Activated CD4-positive, alpha-beta T cell treated with anti-CD3 and anti-CD28 coated beads for 36 hours (primary cell): ENCODE data around the gene BMP2. TPM values are rescaled to one million over a fixed set of nuclear protein-coding genes. Genes with fewer than 3 reads are reported as not detected.

ENCODE experiments used
- ATAC-seq: fragments of 200-7000 bp; cut with Tn5 transposase; one replicate; pipeline ENCODE4 v1.10.0; 2021; ENCODE audit warnings: mild to moderate bottlenecking, moderate library complexity
- CTCF ChIA-PET: fragments of 350-600 bp; sonication (Branson Sonifier 250); formaldehyde crosslinking; loops from one replicate; lab custom pipeline; 2021; ENCODE audit warnings: antibody characterized with exemption; lab: Charles Lee
- POLR2A ChIA-PET: fragments of 350-600 bp; sonication (Branson Sonifier 250); formaldehyde crosslinking; loops from one replicate; lab custom pipeline; 2021; ENCODE audit warnings: antibody characterized with exemption, inconsistent platforms; lab: Charles Lee
- DNase-seq: peaks from one replicate; pipeline ENCODE4 v3.0.0-alpha.2; 2020
- H3K27ac Mint-ChIP-seq: one replicate; pipeline ENCODE4 v1.8.0; 2021; ENCODE audit warnings: mixed read lengths
- H3K27me3 Mint-ChIP-seq: one replicate; pipeline ENCODE4 v1.8.0; 2021; ENCODE audit warnings: mixed read lengths
- H3K36me3 Mint-ChIP-seq: one replicate; pipeline ENCODE4 v1.8.0; 2021; ENCODE audit warnings: low read depth, mixed read lengths
- H3K4me1 Mint-ChIP-seq: one replicate; pipeline ENCODE4 v1.8.0; 2021; ENCODE audit warnings: mixed read lengths
- H3K4me3 Mint-ChIP-seq: one replicate; pipeline ENCODE4 v1.8.0; 2021; ENCODE audit warnings: mild to moderate bottlenecking, moderate library complexity, mixed read lengths
- H3K9me3 Mint-ChIP-seq: one replicate; pipeline ENCODE4 v1.8.0; 2021; ENCODE audit warnings: low read depth, mixed read lengths
- intact Hi-C, 2 experiments: fragments of 100-400 bp; cut with DNase I in 1 of 2; cut with micrococcal nuclease in 1 of 2; formaldehyde crosslinking; loops; one replicate each; pipeline versions ENCODE4 v1.14.2 to v1.15.1; 2022 to 2024; cut with DNase I, micrococcal nuclease
- total RNA-seq, 2 experiments: library from RNA; stranded (reverse); gene quantifications; one replicate each; pipeline ENCODE4 v1.2.3, GENCODE V29; 2021

Gene BMP2
- total RNA-seq, 2 experiments from 2014 or later, result not detected

- ATAC-seq (no peak), DNase-seq (peak; percentile 14)
- intact Hi-C loops, result loop anchor here (5.0 to 10.0 kb wide), 4 partner anchors 327 to 628 kb away; no protein-coding TSS in a partner anchor
- Mint-ChIP-seq H3K27me3 (peaks cover 46% of the 10 kb centered on the region), H3K27ac (no peak overlapping the region), H3K36me3 (no peaks in the 10 kb centered on the region), H3K4me3 (no peak overlapping the region), H3K9me3 (no peaks in the 10 kb centered on the region), H3K4me1 (peaks cover 5% of the 10 kb centered on the region)
- ChIA-PET POLR2A (interaction anchor here (0.6 kb wide), 1 partner anchor 443 kb away, joined by 4 read pairs; no protein-coding TSS in a partner anchor), CTCF (interaction anchor here (0.7 kb wide), 1 partner anchor 1951 kb away, joined by 4 read pairs; no protein-coding TSS in a partner anchor)
Observed at GRCh38 chr20:6769903-6770785, 2.7 kb downstream of the BMP2 start.

GRCh38 chr20:6770786-6771100, 3.3 kb downstream of the BMP2 start:
- peaks cover 5% of the 10 kb centered on the region for H3K4me1 Mint-ChIP-seq
- ChIA-PET POLR2A (interaction anchor here (0.6 kb wide), 1 partner anchor 442 kb away, joined by 4 read pairs; no protein-coding TSS in a partner anchor), CTCF (interaction anchor here (0.5 kb wide), 1 partner anchor 42 kb away, joined by 3 read pairs; no protein-coding TSS in a partner anchor)
- no peaks in the 10 kb centered on the region for H3K36me3 Mint-ChIP-seq
- intact Hi-C loops, result no loop called here
- peaks cover 40% of the 10 kb centered on the region for H3K27me3 Mint-ChIP-seq
- no peaks in the 10 kb centered on the region for H3K9me3 Mint-ChIP-seq
- ATAC-seq, result no peak
- H3K4me3 Mint-ChIP-seq, result no peak overlapping the region
- DNase-seq, result no peak
- no peak overlapping the region for H3K27ac Mint-ChIP-seq

DNA sequence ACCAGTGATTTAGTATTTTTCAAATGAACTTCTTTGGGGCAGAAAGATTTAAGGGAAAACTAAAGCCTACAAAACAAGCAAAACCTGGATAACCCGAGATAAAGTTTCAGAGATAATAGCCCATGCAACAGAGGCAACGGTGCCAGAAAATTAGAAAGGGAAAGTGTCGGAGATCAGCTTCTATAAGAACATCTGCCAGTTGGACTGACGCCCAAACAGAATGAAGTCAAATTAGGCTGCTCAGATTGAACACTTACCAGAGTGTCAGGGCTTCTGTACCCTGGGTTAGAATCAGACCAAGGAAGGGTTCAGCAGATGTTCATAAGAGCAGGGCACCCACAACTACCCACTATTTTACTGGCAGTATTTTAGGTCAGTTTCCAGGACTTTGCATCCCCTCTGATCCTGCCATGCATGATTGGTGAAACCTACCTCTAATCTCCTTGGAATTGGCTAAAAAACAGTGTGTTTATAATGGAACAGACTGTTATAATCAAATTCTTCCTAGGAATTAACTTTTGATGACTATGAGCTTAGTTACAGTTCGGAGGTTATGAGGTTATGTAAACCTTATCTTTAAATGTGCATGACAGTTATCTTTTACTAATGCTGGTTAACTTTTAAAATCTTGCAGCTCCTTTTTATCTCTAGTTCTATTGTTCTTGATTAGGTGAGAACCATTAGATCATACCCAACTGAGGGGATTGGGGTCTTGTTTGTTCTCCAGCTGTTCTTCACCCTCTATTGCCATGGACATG, 13.1 kb downstream of the BMP2 start:
- ChIA-PET POLR2A (interaction anchor here (0.6 kb wide), 1 partner anchor 111 kb away, joined by 3 read pairs; no protein-coding TSS in a partner anchor), CTCF (interaction anchor here (1.2 kb wide), 1 partner anchor 15 kb away, joined by 4 read pairs; no protein-coding TSS in a partner anchor)
- H3K4me1 Mint-ChIP-seq, result no peaks in the 10 kb centered on the region
- DNase-seq, result no peak
- intact Hi-C loops, result no loop called here
- H3K36me3 Mint-ChIP-seq, result no peaks in the 10 kb centered on the region
- H3K9me3 Mint-ChIP-seq, result no peaks in the 10 kb centered on the region
- H3K27ac Mint-ChIP-seq, result no peak overlapping the region
- no peak overlapping the region for H3K4me3 Mint-ChIP-seq
- no peak for ATAC-seq
- H3K27me3 Mint-ChIP-seq, result no peaks in the 10 kb centered on the region

DNA sequence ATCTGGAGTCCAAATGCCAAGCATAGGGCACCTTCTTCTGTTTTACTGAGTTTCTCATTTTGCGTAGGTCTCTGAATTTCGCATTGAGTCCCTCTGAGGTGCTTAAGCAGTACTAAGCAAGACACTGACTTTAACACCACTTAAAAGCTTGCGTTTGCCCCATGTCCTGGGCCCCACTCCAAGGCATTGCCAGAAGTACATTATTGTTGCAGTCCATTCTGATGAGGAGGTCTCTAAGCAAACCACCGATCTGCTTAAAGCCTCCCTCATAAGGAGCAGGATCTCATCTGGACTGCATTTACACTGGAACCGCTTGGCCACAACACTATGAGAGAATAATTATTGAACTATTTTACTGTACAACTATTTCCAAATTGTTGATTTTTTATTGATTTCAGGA, 16.3 kb downstream of the BMP2 start:
- CTCF ChIA-PET, result no interaction called here
- no peak overlapping the region for H3K4me3 Mint-ChIP-seq
- H3K27ac Mint-ChIP-seq, result no peak overlapping the region
- ATAC-seq (no peak), DNase-seq (no peak)
- POLR2A ChIA-PET, result no interaction called here
- H3K9me3 Mint-ChIP-seq, result no peaks in the 10 kb centered on the region
- no peaks in the 10 kb centered on the region for H3K4me1 Mint-ChIP-seq
- intact Hi-C loops, result no loop called here
- no peaks in the 10 kb centered on the region for H3K36me3 Mint-ChIP-seq
- no peaks in the 10 kb centered on the region for H3K27me3 Mint-ChIP-seq

- DNase-seq (no peak), ATAC-seq (no peak)
- POLR2A ChIA-PET, result no interaction called here
Observed at GRCh38 chr20:6784210-6784631, 16.7 kb downstream of the BMP2 start.

GRCh38 chr20:6784767-6785166, 17.3 kb downstream of the BMP2 start:
- no peak overlapping the region for H3K4me3 Mint-ChIP-seq
- DNase-seq (no peak), ATAC-seq (no peak)
- H3K36me3 Mint-ChIP-seq, result no peaks in the 10 kb centered on the region
- H3K4me1 Mint-ChIP-seq, result no peaks in the 10 kb centered on the region
- CTCF ChIA-PET, result no interaction called here
- H3K27ac Mint-ChIP-seq, result no peak overlapping the region
- no peaks in the 10 kb centered on the region for H3K9me3 Mint-ChIP-seq
- POLR2A ChIA-PET, result no interaction called here
- intact Hi-C loops, result no loop called here
- no peaks in the 10 kb centered on the region for H3K27me3 Mint-ChIP-seq

More at GRCh38 chr20:6784210-6784631, 16.7 kb downstream of the BMP2 start:
- H3K27ac Mint-ChIP-seq, result no peak overlapping the region
- no peaks in the 10 kb centered on the region for H3K9me3 Mint-ChIP-seq
- CTCF ChIA-PET, result no interaction called here
- intact Hi-C loops, result no loop called here
- H3K27me3 Mint-ChIP-seq, result no peaks in the 10 kb centered on the region
- no peaks in the 10 kb centered on the region for H3K4me1 Mint-ChIP-seq
- H3K36me3 Mint-ChIP-seq, result no peaks in the 10 kb centered on the region
- H3K4me3 Mint-ChIP-seq, result no peak overlapping the region

DNA sequence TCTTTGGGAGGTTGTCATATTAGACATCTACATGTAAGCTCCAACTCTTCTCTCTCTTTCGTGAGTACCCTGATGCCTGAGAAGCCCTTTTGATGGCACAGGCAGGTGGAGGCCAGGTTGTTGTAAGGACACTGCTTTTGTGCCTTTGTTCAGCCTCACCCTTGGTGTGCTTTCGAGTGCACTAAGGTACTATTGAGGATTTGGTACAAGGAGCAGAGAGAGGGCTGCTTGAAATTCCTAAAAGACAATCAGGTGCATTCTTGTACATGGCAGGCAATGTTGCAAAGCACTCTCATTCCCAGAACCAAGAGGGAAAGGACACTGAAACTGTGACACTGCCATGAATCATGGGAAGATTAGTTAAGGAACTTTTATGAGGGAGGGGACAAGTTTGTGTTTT, 19.1 kb downstream of the BMP2 start:
- CTCF ChIA-PET, result no interaction called here
- H3K27ac Mint-ChIP-seq, result no peak overlapping the region
- H3K27me3 Mint-ChIP-seq, result no peaks in the 10 kb centered on the region
- no peaks in the 10 kb centered on the region for H3K9me3 Mint-ChIP-seq
- no peak overlapping the region for H3K4me3 Mint-ChIP-seq
- no peaks in the 10 kb centered on the region for H3K4me1 Mint-ChIP-seq
- DNase-seq (no peak), ATAC-seq (no peak)
- POLR2A ChIA-PET, result no interaction called here
- no peaks in the 10 kb centered on the region for H3K36me3 Mint-ChIP-seq
- intact Hi-C loops, result no loop called here

GRCh38 chr20:6792789-6793188, 25.3 kb downstream of the BMP2 start:
- DNase-seq, result no peak
- intact Hi-C loops, result no loop called here
- Mint-ChIP-seq H3K9me3 (no peaks in the 10 kb centered on the region), H3K4me1 (no peaks in the 10 kb centered on the region), H3K4me3 (no peak overlapping the region), H3K36me3 (no peaks in the 10 kb centered on the region), H3K27ac (no peak overlapping the region), H3K27me3 (peaks cover 2% of the 10 kb centered on the region)
- ChIA-PET POLR2A (no interaction called here), CTCF (interaction anchor here (0.8 kb wide), 1 partner anchor 18 kb away, joined by 3 read pairs; no protein-coding TSS in a partner anchor)
- ATAC-seq, result no peak

DNA sequence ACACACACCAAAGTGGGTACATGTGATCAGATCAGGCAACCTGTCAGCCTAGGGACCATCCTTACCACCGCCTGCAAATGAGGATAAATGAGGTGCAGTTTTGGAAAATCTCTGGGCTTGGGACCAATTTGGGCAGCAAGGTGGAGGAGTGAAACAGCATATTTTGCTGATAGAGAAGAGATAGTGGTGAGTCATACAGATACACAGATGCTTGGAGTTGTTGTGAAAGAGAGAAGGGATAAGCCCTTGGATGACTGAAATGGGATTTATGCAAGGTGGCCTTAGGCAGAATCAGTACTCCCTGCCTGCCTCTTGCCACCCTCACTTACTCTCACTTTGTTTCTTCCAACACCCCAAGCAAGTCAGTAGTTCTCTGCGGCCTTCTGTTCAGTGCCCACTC, 34.7 kb downstream of the BMP2 start:
- Mint-ChIP-seq H3K4me3 (no peak overlapping the region), H3K4me1 (no peaks in the 10 kb centered on the region), H3K27ac (no peak overlapping the region), H3K36me3 (no peaks in the 10 kb centered on the region), H3K27me3 (no peaks in the 10 kb centered on the region), H3K9me3 (peaks cover 10% of the 10 kb centered on the region)
- intact Hi-C loops, result no loop called here
- no peak for ATAC-seq
- DNase-seq, result no peak
- ChIA-PET CTCF (no interaction called here), POLR2A (no interaction called here)

GRCh38 chr20:6806275-6806674, 38.8 kb downstream of the BMP2 start:
- DNase-seq, result no peak
- POLR2A ChIA-PET, result no interaction called here
- no peak for ATAC-seq
- H3K27ac Mint-ChIP-seq, result no peak overlapping the region
- H3K36me3 Mint-ChIP-seq, result no peaks in the 10 kb centered on the region
- H3K9me3 Mint-ChIP-seq, result peaks cover 12% of the 10 kb centered on the region
- no peaks in the 10 kb centered on the region for H3K4me1 Mint-ChIP-seq
- CTCF ChIA-PET, result interaction anchor here (0.6 kb wide), 1 partner anchor 180 kb away, joined by 4 read pairs; no protein-coding TSS in a partner anchor
- intact Hi-C loops, result no loop called here
- H3K27me3 Mint-ChIP-seq, result no peaks in the 10 kb centered on the region
- no peak overlapping the region for H3K4me3 Mint-ChIP-seq

DNA sequence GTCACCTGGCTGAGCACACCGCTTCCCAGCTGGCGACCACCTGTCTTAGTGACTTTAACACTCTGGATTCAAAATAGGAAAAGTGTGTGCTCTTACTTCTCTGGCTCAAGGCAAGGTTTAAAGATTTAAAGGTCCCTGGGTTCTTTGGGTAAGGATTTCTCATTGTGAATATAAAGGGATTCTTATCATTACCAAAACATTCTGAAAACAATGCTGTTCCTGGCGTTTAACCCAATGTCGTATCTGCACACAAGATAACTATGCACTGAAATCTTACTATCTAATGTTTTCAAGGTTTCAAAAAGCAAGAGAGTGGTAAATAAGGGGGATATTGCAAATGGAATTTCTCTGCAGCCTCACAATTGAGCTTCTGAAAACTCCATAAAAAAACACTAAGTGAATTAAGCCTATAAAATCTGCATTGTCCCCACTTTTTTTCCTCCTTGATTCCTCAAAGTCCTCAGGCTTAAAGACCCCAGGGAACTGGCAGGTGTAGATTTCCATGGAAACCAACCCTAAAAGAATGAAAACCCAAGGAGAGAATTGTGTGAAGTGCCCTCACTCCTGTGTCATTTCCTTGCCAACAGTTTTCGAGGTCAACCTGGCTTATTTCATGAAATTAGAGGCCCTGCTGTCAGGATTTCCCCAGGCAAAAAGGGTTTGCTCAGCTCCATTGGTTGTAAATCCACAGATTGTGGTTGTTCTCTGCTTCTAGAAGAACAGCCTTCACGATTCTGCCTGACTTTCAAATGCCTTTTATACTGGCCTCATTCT, 44.0 kb downstream of the BMP2 start:
- ChIA-PET POLR2A (no interaction called here), CTCF (interaction anchor here (1.1 kb wide), 1 partner anchor 18 kb away, joined by 3 read pairs; no protein-coding TSS in a partner anchor)
- no peaks in the 10 kb centered on the region for H3K4me1 Mint-ChIP-seq
- no peak overlapping the region for H3K27ac Mint-ChIP-seq
- H3K36me3 Mint-ChIP-seq, result no peaks in the 10 kb centered on the region
- DNase-seq, result no peak
- H3K9me3 Mint-ChIP-seq, result peaks cover 2% of the 10 kb centered on the region
- no peak overlapping the region for H3K4me3 Mint-ChIP-seq
- no peak for ATAC-seq
- intact Hi-C loops, result no loop called here
- no peaks in the 10 kb centered on the region for H3K27me3 Mint-ChIP-seq
